Measurements from ENCODE around the gene SLC27A1. TPM values are rescaled to one million over a fixed set of nuclear protein-coding genes. Genes with fewer than 3 reads are reported as not detected.

SLC27A1 gene
- total and polyA plus RNA-seq, 9 of the 15 experiments (the other 6 are each of a cell fraction or from before 2014, with no cell fraction given): 0.06 to 3.0 (median 1.1) TPM

DNA sequence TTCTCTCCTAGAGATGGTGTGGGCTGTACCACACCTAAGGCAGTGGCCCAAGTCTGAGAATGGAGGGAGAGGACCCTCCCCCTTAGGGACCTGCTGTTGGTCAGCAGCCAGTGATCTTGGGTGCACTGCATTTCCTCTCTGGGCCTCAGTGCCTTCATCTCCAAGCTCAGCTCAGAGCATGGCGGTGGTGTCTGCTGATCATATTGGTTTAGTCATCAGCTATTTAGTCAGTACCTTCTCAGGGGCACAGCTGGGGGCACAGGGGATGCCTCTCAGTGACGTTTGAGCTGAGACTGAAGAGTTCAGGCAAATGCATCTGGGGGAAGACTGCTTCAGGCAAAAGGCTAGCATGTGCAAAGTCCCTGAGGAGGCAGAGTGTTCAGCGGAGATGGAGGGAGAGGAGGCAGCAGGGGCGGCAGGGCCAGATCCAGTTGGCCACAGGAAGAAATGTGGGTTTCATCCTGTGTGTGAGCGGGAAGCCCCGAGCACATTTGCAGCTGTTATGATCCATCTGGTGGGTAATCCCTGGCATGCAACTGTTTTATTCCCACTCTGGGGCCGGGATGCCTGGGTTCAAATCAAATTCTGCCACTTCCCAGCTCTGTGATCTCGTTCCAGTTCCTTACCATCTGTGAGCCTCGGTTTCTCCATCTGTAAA is 25.4 kb downstream of the SLC27A1 start:
- Histone ChIP-seq H3K36me3 (ENCODE audit: control insufficient read depth, insufficient read depth, low read length) (peaks cover 1% of the 10 kb centered on the region; the same call in 1 of the 3 replicates), H4K20me1 (replicated peaks; ENCODE audit: control insufficient read depth, insufficient read depth, low read length) (no peaks in the 10 kb centered on the region; the same call in 1 of the 2 replicates), H3K9me1 (ENCODE audit: control insufficient read depth, insufficient read depth, low read length) (no peaks in the 10 kb centered on the region), H3K9me3 (replicated peaks; ENCODE audit: control insufficient read depth, insufficient read depth, low read depth, low read length) (no peaks in the 10 kb centered on the region), H3K27me3 (ENCODE audit: control insufficient read depth in 2 of 2, insufficient read depth in 2 of 2, low read length in 2 of 2) (no peaks in the 10 kb centered on the region), H3K4me3 (no peak overlapping the region), H3K4me2 (ENCODE audit: insufficient read depth, low read length) (no peak overlapping the region), H3K4me1 (replicated peaks in 1 of 2; ENCODE audit: control insufficient read depth in 2 of 2, insufficient read depth in 2 of 2, low read length in 2 of 2) (peaks cover 6 to 36% of the 10 kb centered on the region in 2 experiments; a peak in 3 of 5 replicates), H3K27ac (ENCODE audit: extremely low read depth, low read depth, low read length) (no peak overlapping the region), H2AFZ (ENCODE audit: low read depth, low read length) (no peak overlapping the region), H3K79me2 (ENCODE audit: control insufficient read depth, insufficient read depth, low read length) (no peaks in the 10 kb centered on the region), H3K9ac (ENCODE audit: insufficient read depth in 1 of 2, low read depth in 2 of 2, low read length in 2 of 2) (peak overlapping the region in 1 of 2 experiments; percentile 43; a peak in 2 of 4 replicates)
- intact Hi-C loops (cut with micrococcal nuclease) (no loop called here), in situ Hi-C loops (cut with MboI) (loop anchor here (5.0 kb wide), 1 partner anchor 362 kb away; the partner anchor contains the start of gene RPL18A)
- ATAC-seq (no peak), DNase-seq (ENCODE audit: extremely low read depth in 1 of 4, low spot score in 3 of 4) (no peak), FAIRE-seq (no peak)
- ChIA-PET CTCF (ENCODE audit: low intra/inter-chr PET ratio) (interaction anchor here (0.6 to 0.9 kb wide), 5 partner anchors 71 to 437 kb away, joined by 3 to 4 read pairs (median 3); partner anchors contain the start of gene CCDC124), POLR2A (interaction anchor here (0.6 to 1.0 kb wide), 7 partner anchors 11 to 80 kb away, joined by 3 to 4 read pairs (median 3); partner anchors contain the start of gene PGLS)
- BruUV-seq (replicated peaks): no TSS peak
- WGBS (ENCODE audit: insufficient coverage, low coverage, missing lambda C conversion rate): 32% methylated on average over 9 of the region's 9 CpGs
- TF ChIP-seq SP1 (CRISPR knock-in tag; IDR thresholded peaks at IDR 0.05) (no peak), ZNF146 (CRISPR knock-in tag; IDR thresholded peaks at IDR 0.05; ENCODE audit: unreplicated experiment) (no peak), ZNF584 (CRISPR knock-in tag; IDR thresholded peaks at IDR 0.05; ENCODE audit: low read depth) (no peak), PCBP2 (IDR thresholded peaks at IDR 0.05; ENCODE audit: low read depth, low read length, poor library complexity, severe bottlenecking) (no peak), MTA3 (IDR thresholded peaks at IDR 0.05; ENCODE audit: borderline replicate concordance) (no peak), SAP30 (IDR thresholded peaks at IDR 0.05; ENCODE audit: borderline replicate concordance, insufficient read depth, low read depth, low read length, poor library complexity, severe bottlenecking) (no peak), ZFPM2 (CRISPR knock-in tag; IDR thresholded peaks at IDR 0.05) (no peak), STAG1 (CRISPR knock-in tag; IDR thresholded peaks at IDR 0.05; ENCODE audit: borderline replicate concordance) (no peak), ARID2 (IDR thresholded peaks at IDR 0.05) (no peak), ZNF217 (CRISPR knock-in tag; IDR thresholded peaks at IDR 0.05) (no peak), SAFB2 (IDR thresholded peaks at IDR 0.05; ENCODE audit: borderline replicate concordance, low read depth, low read length, severe bottlenecking) (no peak), BDP1 (IDR thresholded peaks at IDR 0.05; ENCODE audit: insufficient read depth, insufficient read length) (no peak)
- TF ChIP-seq, protein P1, sequence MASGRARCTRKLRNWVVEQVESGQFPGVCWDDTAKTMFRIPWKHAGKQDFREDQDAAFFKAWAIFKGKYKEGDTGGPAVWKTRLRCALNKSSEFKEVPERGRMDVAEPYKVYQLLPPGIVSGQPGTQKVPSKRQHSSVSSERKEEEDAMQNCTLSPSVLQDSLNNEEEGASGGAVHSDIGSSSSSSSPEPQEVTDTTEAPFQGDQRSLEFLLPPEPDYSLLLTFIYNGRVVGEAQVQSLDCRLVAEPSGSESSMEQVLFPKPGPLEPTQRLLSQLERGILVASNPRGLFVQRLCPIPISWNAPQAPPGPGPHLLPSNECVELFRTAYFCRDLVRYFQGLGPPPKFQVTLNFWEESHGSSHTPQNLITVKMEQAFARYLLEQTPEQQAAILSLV (tag; IDR thresholded peaks at IDR 0.05): no peak
- TF ChIP-seq, protein P2, sequence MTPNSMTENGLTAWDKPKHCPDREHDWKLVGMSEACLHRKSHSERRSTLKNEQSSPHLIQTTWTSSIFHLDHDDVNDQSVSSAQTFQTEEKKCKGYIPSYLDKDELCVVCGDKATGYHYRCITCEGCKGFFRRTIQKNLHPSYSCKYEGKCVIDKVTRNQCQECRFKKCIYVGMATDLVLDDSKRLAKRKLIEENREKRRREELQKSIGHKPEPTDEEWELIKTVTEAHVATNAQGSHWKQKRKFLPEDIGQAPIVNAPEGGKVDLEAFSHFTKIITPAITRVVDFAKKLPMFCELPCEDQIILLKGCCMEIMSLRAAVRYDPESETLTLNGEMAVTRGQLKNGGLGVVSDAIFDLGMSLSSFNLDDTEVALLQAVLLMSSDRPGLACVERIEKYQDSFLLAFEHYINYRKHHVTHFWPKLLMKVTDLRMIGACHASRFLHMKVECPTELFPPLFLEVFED (CRISPR knock-in tag; conservative IDR thresholded peaks at IDR 0.05): no peak
- TF ChIP-seq, protein P3, sequence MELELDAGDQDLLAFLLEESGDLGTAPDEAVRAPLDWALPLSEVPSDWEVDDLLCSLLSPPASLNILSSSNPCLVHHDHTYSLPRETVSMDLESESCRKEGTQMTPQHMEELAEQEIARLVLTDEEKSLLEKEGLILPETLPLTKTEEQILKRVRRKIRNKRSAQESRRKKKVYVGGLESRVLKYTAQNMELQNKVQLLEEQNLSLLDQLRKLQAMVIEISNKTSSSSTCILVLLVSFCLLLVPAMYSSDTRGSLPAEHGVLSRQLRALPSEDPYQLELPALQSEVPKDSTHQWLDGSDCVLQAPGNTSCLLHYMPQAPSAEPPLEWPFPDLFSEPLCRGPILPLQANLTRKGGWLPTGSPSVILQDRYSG (tag; conservative IDR thresholded peaks at IDR 0.05; ENCODE audit: low read depth): no peak
- TF ChIP-seq, protein P4, sequence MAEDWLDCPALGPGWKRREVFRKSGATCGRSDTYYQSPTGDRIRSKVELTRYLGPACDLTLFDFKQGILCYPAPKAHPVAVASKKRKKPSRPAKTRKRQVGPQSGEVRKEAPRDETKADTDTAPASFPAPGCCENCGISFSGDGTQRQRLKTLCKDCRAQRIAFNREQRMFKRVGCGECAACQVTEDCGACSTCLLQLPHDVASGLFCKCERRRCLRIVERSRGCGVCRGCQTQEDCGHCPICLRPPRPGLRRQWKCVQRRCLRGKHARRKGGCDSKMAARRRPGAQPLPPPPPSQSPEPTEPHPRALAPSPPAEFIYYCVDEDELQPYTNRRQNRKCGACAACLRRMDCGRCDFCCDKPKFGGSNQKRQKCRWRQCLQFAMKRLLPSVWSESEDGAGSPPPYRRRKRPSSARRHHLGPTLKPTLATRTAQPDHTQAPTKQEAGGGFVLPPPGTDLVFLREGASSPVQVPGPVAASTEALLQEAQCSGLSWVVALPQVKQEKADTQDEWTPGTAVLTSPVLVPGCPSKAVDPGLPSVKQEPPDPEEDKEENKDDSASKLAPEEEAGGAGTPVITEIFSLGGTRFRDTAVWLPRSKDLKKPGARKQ (CRISPR knock-in tag; IDR thresholded peaks at IDR 0.05): no peak
